Breast epithelium (tissue), 3 donors: Measurements from ENCODE around the gene HCN4.

Experiments used
- POLR2A ChIP-seq: fragments of 450-650 bp; IDR thresholded peaks from one replicate; pipeline ENCODE4 v1.6.1; 2016; ENCODE audit warnings: antibody characterized with exemption, mild to moderate bottlenecking, moderate library complexity
- POLR2AphosphoS5 ChIP-seq, 3 donors: sonication (generic); formaldehyde crosslinking; IDR thresholded peaks; one replicate each; pipeline ENCODE4 v1.6.1; 2017; ENCODE audit warnings: antibody characterized with exemption in 3 of 3
- TF ChIP-seq, protein P1 (sequence below), 3 donors: fragments of 450-650 bp; IDR thresholded peaks; one replicate each; pipeline ENCODE4 v1.5.1; 2016 to 2017; ENCODE audit warnings: antibody characterized with exemption in 3 of 3, mild to moderate bottlenecking in 3 of 3, moderate library complexity in 3 of 3

DNA sequence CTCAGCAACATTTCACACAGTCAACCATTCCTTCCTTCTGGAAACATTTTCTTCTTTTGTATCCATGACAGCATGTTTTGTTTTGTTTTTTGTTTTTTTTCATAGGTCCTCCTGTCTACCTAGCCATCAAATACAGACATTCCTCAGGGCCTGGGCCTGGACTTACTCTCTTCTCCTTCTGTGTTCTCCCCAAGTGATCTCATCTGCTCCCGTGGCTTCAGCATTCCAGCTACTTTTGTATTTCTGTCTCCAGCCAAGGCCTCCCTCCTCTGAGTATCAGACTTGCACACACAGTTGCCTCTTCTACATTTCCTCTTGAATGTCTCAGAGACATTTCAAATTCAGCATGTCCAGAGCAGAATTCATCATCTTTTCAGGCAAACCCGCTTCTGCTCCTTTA lies 82.4 kb downstream of the HCN4 start:
- TF ChIP-seq, protein P1, sequence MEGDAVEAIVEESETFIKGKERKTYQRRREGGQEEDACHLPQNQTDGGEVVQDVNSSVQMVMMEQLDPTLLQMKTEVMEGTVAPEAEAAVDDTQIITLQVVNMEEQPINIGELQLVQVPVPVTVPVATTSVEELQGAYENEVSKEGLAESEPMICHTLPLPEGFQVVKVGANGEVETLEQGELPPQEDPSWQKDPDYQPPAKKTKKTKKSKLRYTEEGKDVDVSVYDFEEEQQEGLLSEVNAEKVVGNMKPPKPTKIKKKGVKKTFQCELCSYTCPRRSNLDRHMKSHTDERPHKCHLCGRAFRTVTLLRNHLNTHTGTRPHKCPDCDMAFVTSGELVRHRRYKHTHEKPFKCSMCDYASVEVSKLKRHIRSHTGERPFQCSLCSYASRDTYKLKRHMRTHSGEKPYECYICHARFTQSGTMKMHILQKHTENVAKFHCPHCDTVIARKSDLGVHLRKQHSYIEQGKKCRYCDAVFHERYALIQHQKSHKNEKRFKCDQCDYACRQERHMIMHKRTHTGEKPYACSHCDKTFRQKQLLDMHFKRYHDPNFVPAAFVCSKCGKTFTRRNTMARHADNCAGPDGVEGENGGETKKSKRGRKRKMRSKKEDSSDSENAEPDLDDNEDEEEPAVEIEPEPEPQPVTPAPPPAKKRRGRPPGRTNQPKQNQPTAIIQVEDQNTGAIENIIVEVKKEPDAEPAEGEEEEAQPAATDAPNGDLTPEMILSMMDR (IDR thresholded peaks at IDR 0.05), result no peak
- TF ChIP-seq POLR2AphosphoS5 (IDR thresholded peaks at IDR 0.05) (no peak), POLR2A (no peak)
